NK-92 (cell line): Measurements from ENCODE around the gene SLC35B4.

Experiments used
- DNase-seq: peaks from one replicate; lab custom pipeline; 2025; ENCODE audit not compliant: unreplicated experiment; lab: John Stamatoyannopoulos, UW

SLC35B4 gene

GRCh38 chr7:134316539-134317344 is at the start of gene SLC35B4:
TSS of gene SLC35B4 (minus strand) at chr7:134316930. CDS start at chr7:134316751, 179 bp downstream.
- DNase-seq: peak; percentile 60

GRCh38 chr7:134366481-134366880 is 49.8 kb upstream of the SLC35B4 start:
- no peak for DNase-seq

- no peak for DNase-seq
Measured at GRCh38 chr7:134365341-134366054, 48.8 kb upstream of the SLC35B4 start.

- DNase-seq: no peak
Measured at GRCh38 chr7:134364619-134365037, 47.9 kb upstream of the SLC35B4 start.

GRCh38 chr7:134362587-134363483 is 46.1 kb upstream of the SLC35B4 start:
- no peak for DNase-seq

GRCh38 chr7:134359787-134360432 is 43.2 kb upstream of the SLC35B4 start:
- DNase-seq: no peak

GRCh38 chr7:134357486-134357885 is 40.8 kb upstream of the SLC35B4 start:
- no peak for DNase-seq

GRCh38 chr7:134356421-134356936 is 39.7 kb upstream of the SLC35B4 start:
- no peak for DNase-seq

- no peak for DNase-seq
Measured at GRCh38 chr7:134355927-134356326, 39.2 kb upstream of the SLC35B4 start.

GRCh38 chr7:134355004-134355525 is 38.3 kb upstream of the SLC35B4 start:
- no peak for DNase-seq

GRCh38 chr7:134353411-134353810 is 36.7 kb upstream of the SLC35B4 start:
- DNase-seq: no peak

GRCh38 chr7:134351424-134351823 is 34.7 kb upstream of the SLC35B4 start:
- no peak for DNase-seq

GRCh38 chr7:134350709-134351108 is 34.0 kb upstream of the SLC35B4 start:
- no peak for DNase-seq

GRCh38 chr7:134347567-134347966 is 30.8 kb upstream of the SLC35B4 start:
- no peak for DNase-seq

- no peak for DNase-seq
Measured at GRCh38 chr7:134343796-134344195, 27.1 kb upstream of the SLC35B4 start.

- no peak for DNase-seq
Measured at GRCh38 chr7:134343136-134343535, 26.4 kb upstream of the SLC35B4 start.

GRCh38 chr7:134339475-134339874 is 22.7 kb upstream of the SLC35B4 start:
- no peak for DNase-seq

- DNase-seq: no peak
Measured at GRCh38 chr7:134337980-134338379, 21.2 kb upstream of the SLC35B4 start.

- DNase-seq: no peak
Measured at GRCh38 chr7:134334408-134334807, 17.7 kb upstream of the SLC35B4 start.

GRCh38 chr7:134333943-134334342 is 17.2 kb upstream of the SLC35B4 start:
- no peak for DNase-seq
